GM18498 (cell line): ENCODE measurements around the gene HIC1.
"Not testable (repeated sequence)": the region's sequence is repeated elsewhere in the genome, so short reads cannot be mapped to it uniquely, and the experiment has no call there.

Experiments
- ATAC-seq: cut with Tn5 transposase; IDR thresholded peaks from one replicate; pipeline ENCODE4 v1.9.1; 2021; ENCODE audit warnings: mild to moderate bottlenecking, moderate library complexity; ENCODE audit not compliant: unreplicated experiment

HIC1 gene

GRCh38 chr17:2054512-2055291 lies at the start of gene HIC1:
HIC1 (plus strand) TSS chr17:2055103; CDS start chr17:2056691, 1,588 bp downstream.
- ATAC-seq, result peak; percentile 36

DNA sequence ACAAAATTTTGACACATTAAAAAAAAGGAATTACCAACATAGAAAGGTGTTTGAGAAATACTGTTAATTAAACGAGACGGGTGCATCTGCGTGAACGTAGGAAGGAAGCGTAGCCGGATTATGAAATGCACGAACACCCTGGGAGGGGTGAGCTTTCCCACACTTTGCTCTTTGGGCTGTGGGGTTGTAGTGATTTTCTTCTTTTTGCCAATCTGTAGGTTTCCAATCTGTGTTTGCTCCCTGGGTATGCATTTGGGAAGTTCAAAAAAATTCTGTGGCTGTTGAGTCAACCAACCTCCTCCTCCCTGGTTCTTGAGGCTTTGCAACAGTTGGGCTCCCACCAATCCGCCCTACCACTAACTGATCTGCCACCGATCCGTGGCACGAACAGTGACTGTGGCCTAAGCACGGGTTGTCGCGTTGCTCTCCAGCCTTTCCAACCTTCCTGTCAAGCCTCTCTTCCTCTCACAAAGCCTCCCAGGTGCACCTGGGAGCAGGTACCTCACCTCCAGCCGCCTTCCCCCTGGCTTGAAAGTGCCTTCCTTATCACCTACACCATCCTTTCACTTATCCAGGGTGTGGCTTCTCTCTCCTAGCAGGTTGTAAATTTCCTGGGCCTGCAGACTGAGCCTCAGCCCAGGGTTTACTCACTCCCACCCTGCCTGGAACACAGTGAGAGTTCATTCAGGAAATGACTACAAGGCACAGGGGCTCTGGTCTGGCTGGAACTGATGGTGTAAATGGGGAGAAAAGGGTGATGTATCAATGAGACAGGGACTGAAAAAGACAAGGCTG lies 46.4 kb upstream of the HIC1 start:
- ATAC-seq, result no peak

DNA sequence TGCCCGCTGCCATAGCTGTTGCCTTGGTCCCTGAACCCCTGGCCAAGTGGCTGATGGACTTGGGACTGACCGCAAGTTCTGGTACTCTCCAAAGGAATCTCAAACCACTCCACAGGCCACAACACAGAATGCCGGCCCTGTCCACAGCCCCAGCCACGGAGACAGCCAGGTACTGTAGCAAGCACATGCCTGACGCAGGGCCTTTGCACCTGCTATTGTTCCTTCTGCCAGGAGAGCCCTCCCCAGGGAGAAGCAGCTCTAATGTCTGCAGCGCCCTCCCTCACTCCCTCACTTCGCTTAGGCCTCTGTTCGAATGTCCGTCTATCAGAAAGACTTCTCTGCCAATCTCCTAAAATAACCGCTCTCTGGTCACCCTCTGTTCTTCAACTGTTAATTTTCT lies 45.2 kb upstream of the HIC1 start:
- no peak for ATAC-seq

DNA sequence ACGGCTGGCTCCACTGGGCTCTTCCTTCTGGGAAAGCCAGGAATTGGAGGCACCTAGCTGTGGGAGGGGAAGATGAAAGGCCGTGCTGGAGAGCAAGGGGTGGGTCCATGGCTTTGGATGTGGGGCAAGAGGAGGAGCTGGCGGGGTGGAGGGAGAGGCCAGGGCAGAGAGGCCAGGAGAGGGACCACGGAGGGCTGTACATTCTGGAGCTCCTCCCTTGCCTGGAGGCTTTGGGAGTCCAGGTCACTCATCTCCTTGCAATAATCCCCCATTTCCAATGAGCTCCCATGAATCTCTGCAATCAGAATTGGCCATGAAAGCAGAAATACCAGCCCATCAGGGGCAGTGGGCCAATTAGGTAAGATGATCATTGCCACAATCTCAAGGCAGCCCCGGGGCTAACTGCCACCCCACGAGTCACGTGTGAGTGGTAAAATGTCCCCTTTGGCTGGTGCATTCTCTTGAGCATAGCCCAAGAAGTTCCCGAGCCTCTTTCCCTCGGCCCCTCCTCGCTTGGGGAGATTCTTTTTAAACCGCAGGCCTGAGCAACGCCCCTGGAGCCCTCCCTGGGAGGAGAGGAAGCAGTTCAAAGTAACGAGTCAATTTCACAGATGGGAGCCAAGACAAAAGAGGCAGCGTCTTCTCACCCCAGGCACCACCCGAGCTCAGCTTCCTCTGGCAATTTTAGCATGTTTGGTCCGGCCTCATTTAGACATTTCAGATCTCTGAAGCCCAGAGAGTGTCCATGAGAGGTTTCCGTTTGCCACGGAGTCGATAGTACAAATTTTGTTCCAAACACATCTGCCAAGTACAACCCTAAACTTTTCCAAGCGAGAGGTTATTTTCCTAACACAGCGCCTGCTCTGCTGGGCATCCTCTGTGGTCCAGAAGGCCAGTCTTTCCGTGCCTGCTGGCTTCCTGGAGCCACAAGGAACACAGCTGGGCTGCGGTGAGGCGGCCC lies 43.2 kb upstream of the HIC1 start:
- ATAC-seq, result no peak

GRCh38 chr17:2012499-2012898 lies 42.4 kb upstream of the HIC1 start:
- no peak for ATAC-seq

DNA sequence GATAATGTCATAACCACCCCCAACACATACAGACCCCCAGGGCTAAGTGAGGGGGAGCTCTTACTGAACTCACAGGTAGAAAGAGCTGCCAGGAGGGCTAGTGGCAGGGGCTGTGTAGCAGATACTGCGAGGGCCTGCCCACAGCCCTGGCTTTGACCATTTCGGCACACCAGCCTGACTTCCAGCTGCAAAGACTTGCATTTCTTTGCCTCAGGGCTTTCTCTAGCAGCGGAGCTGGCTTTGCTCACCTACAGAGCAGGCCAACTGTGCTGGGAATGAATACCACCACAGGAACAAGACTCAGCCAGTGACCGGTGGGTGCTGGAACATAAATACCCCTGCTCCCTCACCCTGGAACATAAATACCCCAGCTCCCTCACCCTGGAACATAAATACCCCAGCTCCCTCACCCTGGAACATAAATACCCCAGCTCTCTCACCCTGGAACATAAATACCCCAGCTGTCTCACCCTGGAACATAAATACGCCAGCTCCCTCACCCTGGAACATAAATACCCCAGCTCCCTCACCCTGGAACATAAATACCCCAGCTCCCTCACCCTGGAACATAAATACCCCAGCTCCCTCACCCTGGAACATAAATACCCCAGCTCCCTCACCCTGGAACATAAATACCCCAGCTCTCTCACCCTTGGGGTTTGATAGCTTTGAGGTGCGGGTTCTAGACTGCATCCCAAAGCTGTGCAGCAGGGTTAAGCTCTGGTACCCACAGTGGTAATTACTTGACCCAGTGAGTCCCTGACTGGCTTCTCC lies 41.5 kb upstream of the HIC1 start:
- not testable (repeated sequence) for ATAC-seq

DNA sequence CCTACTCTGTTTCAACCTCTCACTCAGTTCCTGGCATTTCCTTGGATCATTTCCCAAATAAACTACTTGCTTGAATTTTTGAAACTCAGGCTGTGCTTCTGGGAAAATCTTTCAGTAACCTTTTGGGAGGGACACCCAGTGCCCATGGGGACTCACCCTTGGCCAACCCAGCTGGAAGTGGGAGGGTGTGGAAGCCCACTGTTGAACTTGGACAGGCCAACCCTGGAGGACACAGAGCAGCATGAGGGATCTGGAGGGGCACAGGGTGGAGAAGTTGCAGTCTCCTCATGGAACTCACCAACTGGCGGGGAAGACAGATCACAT lies 40.9 kb upstream of the HIC1 start:
- no peak for ATAC-seq

GRCh38 chr17:2015314-2015713 lies 39.6 kb upstream of the HIC1 start:
- no peak for ATAC-seq

DNA sequence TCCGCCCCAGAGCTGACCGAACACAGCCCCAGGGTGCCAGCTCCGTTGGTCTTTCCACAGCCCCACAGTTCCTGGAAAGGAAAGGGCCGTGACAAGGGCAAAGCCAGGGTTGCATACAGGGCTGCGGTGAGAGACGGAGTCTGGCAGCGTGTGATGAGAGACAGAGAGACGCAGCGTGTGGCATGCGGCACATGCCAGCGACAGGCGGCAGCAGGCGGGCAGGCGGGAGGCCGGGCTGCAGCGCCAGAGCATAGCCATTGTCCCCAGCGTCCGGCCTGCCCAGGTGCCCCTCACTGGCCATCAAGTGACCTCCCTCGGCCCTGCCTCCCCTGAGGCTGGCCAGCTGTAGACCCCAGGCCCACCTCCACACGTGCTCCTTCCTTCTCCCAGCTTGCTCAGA lies 38.4 kb upstream of the HIC1 start:
- ATAC-seq, result no peak

DNA sequence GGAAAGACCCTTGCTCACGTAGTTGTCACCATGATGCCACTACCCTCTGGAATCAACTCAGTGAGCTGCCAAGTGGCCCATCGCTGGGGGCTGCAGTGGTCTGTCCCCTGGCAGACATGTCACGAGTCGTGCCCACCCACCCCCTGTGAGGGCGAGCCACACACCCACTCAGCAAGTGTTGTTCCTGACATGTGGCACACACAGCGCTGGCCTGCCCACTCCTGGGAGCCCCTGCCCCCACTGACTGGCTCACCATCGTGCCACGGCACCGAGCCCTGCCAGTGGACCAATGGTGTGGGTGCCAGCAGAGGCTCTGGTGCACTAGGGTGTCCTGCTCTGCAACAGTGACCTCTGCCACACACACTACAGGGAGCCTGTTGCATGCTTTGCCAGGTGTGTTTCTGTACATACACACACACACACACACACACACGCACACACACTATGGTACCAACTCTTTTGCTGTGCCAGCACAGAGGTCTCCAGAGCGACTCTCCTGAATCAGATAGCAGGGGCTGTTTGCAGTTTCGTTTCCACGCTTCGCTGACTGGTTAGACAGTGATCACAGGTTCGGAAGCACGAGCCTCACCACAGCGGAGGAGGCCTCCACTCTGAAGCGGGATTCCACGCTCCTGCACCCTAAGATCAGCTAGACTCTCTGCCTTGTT lies 37.5 kb upstream of the HIC1 start:
- ATAC-seq, result no peak

DNA sequence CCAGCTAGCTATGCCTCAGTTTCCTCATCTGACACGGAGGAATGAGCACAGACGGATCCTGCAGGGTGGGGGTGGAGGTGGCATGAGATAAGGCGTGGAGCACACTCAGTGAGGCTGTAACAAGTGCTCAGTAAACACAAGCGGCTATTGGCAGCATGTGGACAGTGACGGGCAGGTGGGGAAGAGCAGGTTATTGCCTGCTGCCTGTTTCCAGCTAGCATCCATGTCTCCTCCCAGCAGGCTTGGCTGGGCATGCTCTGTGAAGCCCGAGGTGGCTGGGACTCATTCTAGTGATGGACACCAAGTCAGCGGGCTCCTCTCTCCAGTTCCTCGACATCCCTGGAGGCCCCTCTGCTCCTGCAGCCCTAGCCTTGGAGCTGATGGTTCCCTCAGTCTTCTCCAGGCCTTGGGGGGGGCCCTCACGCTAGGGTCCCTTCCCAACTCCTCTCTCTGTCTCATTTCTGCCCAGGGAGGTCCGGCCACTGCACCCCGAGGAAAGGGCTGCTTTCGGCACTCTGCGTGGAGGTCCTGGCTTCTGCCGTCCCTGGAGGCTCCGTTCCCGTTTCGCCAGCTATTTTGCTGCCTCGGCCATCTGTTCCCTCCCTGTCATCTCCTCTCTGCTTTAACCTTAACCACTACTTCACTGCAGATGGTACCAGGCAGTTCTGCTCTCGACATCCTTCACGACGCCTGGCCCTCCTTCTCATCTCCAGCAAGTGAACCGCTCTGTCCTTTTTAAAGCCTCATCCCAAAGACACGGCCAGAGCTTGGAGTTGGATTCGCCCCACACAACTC lies 36.0 kb upstream of the HIC1 start:
- no peak for ATAC-seq

DNA sequence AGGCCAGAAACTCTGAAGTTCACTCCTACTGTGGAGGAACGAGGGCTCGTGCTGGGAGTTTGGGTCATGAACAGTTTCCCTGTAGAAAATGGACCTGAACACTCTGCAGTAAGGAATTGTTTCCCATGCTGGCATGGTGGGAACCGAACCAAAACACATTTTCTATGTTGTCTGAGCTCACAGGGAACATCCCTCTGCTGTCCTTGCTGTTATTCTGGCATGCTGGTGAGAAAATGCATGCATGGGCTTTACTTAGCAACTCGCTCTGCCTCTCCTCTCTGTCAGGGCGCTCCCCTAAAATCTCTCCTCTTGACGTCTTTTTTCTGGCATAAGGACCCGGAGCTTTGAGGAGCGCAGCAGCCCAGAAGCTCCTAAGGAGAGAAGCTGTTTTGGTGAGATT lies 35.2 kb upstream of the HIC1 start:
- no peak for ATAC-seq

GRCh38 chr17:2020721-2021120 lies 34.2 kb upstream of the HIC1 start:
- ATAC-seq, result no peak

DNA sequence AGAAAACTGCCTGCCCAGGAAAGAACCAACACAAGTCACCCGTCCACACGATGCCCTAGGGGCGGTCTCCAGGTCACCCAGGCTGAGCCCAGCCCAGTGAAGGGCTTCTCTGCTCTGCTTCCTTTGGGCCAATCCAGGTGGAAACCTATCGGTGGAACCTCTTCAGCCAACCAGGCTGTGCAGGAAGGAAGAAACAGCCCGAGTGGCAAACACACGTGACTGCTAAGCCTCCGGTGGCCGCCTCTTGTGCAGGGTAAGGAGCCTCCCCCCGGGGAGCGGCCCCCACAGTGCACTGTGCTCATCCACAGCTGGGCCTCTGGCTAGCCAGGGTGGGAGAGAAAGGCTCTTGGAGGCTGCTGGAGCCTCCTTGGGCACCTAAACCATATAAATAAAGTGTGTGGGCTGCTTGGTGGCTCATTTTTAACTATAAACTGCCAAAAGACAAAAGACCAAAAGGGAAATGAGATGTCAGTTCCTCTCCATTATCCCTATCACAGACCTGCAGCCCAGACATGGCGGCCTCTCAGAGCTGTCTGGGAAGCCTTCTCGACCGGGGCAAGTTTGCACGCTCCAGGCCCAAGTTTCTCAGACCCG lies 32.2 kb upstream of the HIC1 start:
- no peak for ATAC-seq

DNA sequence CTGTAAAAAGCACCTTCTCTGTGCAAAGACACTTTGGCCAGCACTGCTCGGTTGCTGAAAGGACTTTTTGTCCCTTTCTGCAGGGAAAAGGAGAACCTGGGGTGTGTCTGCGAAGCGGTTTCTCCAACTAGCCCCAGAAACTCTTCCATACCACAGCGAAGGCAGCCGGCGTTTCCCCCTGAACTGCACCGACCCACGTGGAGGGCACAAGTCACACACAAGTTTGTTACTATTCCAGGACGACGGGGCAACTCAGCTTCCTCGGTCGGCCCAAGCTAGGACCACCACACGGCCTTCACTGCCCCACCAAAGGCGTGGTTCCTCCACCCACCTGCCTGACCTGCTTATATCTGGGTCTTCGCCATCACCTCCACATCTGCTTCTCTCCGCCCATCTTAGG lies 31.6 kb upstream of the HIC1 start:
- no peak for ATAC-seq

DNA sequence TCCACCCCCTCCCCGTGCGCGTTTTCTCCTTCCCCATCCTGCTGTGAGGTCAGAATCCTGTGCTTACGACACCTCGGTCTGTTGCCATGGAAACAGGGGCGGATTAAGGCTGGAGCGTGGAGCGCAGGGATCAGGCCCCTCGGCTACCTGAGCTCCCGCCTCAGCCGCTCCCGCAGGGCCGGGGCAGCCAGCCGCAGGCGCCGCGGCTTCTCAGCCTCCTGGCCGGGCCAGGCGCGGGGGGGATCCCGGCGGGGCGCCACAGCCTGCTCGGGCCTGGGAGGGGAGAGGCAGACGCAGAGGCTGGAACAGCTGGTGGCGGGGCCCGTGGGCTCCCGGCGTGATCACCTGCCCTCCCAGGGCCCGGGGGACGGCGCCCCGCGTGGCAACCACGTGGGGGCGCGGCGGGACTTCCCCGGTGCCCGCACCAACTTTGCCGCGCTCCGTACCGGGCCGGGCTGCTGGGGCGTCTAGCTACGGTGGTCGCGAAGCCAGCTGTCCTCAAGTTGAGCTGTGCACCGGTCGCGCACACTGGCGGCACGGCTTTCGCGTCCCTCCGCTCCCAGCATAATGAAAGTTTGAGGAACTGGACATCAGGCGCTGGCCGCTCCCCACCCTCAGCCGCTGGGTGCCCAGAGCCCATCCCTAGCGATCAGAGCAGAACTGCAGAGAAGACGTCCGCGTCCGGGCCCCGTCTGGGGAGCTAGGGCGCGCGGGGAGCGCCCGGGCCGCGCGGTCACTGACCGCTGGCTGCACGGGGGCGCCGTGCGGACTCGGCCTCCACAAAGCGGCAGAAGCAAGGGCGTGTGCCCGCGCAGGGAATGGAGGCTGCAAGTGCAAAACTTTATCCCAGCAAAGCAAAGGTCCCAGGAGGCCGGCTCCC lies 31.0 kb upstream of the HIC1 start:
- no peak for ATAC-seq

- no peak for ATAC-seq
Observed at GRCh38 chr17:2024572-2025219, 30.2 kb upstream of the HIC1 start.
